Progenitor cell of endocrine pancreas (in vitro differentiated cells): ENCODE data around the gene PCMTD2. TPM values are rescaled to one million over a fixed set of nuclear protein-coding genes. Genes with fewer than 3 reads are reported as not detected.

ENCODE experiments used
- DNase-seq: peaks from one replicate; pipeline ENCODE4 v3.0.0; 2021; ENCODE audit warnings: low spot score; ENCODE audit not compliant: unreplicated experiment
- H3K27ac Mint-ChIP-seq: 2 replicates; pipeline ENCODE4 v1.8.0; 2021; ENCODE audit warnings: mild to moderate bottlenecking, moderate library complexity, mixed read lengths
- H3K27me3 Mint-ChIP-seq: 2 replicates; pipeline ENCODE4 v1.8.0; 2021; ENCODE audit warnings: mixed read lengths
- H3K36me3 Mint-ChIP-seq: 2 replicates; pipeline ENCODE4 v1.8.0; 2022; ENCODE audit warnings: mixed read lengths; ENCODE audit not compliant: insufficient read depth
- H3K4me1 Mint-ChIP-seq: 2 replicates; pipeline ENCODE4 v1.8.0; 2021; ENCODE audit warnings: low read depth, mixed read lengths
- H3K4me3 Mint-ChIP-seq: 2 replicates; pipeline ENCODE4 v1.8.0; 2021; ENCODE audit warnings: low read depth, mild to moderate bottlenecking, moderate library complexity, mixed read lengths
- H3K9me3 Mint-ChIP-seq: 2 replicates; pipeline ENCODE4 v1.8.0; 2021; ENCODE audit warnings: low read depth, mixed read lengths
- total RNA-seq: library from RNA; stranded (reverse); gene quantifications from 2 replicates; pipeline ENCODE4 v1.2.1, GENCODE V29; 2021
- TF ChIP-seq, protein P1 (sequence below): fragments of 200-600 bp; sonication (generic); IDR thresholded peaks from one replicate; pipeline ENCODE4 v1.5.0; 2021; ENCODE audit warnings: antibody characterized with exemption, mild to moderate bottlenecking; ENCODE audit not compliant: unreplicated experiment

Gene PCMTD2
- total RNA-seq, 1 donor from 2014 or later, result 106 TPM

GRCh38 chr20:64236137-64237088 lies 19.1 kb upstream of the PCMTD2 start:
- Mint-ChIP-seq H3K27me3 (no peaks in the 10 kb centered on the region), H3K9me3 (no peaks in the 10 kb centered on the region), H3K4me1 (no peaks in the 10 kb centered on the region), H3K27ac (no peak overlapping the region), H3K4me3 (no peak overlapping the region), H3K36me3 (no peaks in the 10 kb centered on the region)
- TF ChIP-seq, protein P1, sequence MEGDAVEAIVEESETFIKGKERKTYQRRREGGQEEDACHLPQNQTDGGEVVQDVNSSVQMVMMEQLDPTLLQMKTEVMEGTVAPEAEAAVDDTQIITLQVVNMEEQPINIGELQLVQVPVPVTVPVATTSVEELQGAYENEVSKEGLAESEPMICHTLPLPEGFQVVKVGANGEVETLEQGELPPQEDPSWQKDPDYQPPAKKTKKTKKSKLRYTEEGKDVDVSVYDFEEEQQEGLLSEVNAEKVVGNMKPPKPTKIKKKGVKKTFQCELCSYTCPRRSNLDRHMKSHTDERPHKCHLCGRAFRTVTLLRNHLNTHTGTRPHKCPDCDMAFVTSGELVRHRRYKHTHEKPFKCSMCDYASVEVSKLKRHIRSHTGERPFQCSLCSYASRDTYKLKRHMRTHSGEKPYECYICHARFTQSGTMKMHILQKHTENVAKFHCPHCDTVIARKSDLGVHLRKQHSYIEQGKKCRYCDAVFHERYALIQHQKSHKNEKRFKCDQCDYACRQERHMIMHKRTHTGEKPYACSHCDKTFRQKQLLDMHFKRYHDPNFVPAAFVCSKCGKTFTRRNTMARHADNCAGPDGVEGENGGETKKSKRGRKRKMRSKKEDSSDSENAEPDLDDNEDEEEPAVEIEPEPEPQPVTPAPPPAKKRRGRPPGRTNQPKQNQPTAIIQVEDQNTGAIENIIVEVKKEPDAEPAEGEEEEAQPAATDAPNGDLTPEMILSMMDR, result no peak
- no peak for DNase-seq

- Mint-ChIP-seq H3K4me1 (no peaks in the 10 kb centered on the region), H3K36me3 (no peaks in the 10 kb centered on the region), H3K4me3 (no peak overlapping the region), H3K27ac (no peak overlapping the region), H3K27me3 (no peaks in the 10 kb centered on the region), H3K9me3 (no peaks in the 10 kb centered on the region)
- no peak for DNase-seq
- TF ChIP-seq, protein P1, result no peak
These were observed 18.2 kb upstream of the PCMTD2 start for GRCh38 chr20:64237316-64237715.

GRCh38 chr20:64238115-64238825 lies 17.3 kb upstream of the PCMTD2 start:
- Mint-ChIP-seq H3K9me3 (no peaks in the 10 kb centered on the region), H3K27me3 (no peaks in the 10 kb centered on the region), H3K36me3 (no peaks in the 10 kb centered on the region), H3K4me1 (no peaks in the 10 kb centered on the region), H3K27ac (no peak overlapping the region), H3K4me3 (no peak overlapping the region)
- no peak for DNase-seq
- TF ChIP-seq, protein P1, result no peak

DNA sequence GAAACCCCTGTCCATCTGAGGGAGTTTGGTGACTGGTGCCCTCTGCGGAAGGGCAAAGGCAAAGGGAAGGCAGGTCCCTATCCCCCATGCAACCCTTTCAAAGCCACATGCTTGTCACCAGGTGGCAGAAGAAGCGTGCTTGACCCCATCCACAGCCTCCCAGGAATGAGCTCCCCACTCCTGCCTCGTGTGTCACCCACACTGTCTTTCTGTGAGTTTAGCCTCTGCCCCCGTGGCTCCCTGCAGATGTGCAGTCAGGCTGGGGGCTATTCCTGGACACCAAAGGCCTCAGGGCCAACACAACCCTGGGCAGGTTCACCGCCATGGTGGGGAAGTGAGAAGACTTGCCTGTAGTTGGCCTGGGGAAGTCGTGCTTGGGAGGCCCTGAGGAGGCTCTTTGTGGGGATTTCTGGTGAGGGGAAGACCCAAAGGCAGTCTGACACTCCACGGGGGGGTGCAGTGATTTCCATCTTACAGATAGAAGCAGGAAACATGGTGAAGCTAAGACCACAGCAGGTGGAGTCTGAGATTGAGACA lies 16.6 kb upstream of the PCMTD2 start:
- H3K4me1 Mint-ChIP-seq, result no peaks in the 10 kb centered on the region

More for the DNA sequence above, 16.6 kb upstream of the PCMTD2 start:
- TF ChIP-seq, protein P1, result no peak
- Mint-ChIP-seq H3K27ac (no peak overlapping the region), H3K9me3 (no peaks in the 10 kb centered on the region), H3K27me3 (no peaks in the 10 kb centered on the region), H3K36me3 (no peaks in the 10 kb centered on the region), H3K4me3 (no peak overlapping the region)
- no peak for DNase-seq
